CD4-positive, alpha-beta T cell treated with Interleukin-6 at 100 ng/mL for 8 hours (primary cell): ENCODE data around the gene IFNA7.
"Not testable (repeated sequence)": the region's sequence is repeated elsewhere in the genome, so short reads cannot be mapped to it uniquely, and the experiment has no call there.

Experiments used
- DNase-seq: peaks from one replicate; pipeline ENCODE4 v3.0.0-alpha.2; 2020; ENCODE audit warnings: mixed read lengths, low spot score

IFNA7 gene

DNA sequence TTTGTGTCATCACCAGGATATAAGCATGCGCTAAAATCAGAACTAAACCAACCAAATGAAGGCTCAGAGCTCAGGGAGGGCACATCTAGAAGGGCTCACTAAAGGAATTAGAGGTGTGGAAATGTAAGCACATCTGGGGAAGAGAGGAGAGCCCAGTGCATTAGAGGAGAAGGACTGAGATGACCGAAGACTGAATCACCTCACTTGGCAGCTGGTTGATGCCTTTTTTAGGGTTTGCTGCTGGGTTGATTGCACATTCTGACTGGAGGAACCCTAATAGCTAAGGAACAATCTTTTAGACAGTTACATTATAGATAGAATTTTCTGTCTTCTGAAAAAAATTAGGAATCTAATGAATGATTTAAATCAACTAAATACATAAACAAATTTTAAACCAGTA, 27.3 kb downstream of the IFNA7 start:
- no peak for DNase-seq

GRCh38 chr9:21172156-21172555, 29.8 kb downstream of the IFNA7 start:
- DNase-seq: no peak

- DNase-seq: no peak
Measured at GRCh38 chr9:21171351-21171750, 30.7 kb downstream of the IFNA7 start.

- DNase-seq: not testable (repeated sequence)
Measured at GRCh38 chr9:21166560-21166959, 35.4 kb downstream of the IFNA7 start, which contains the start of gene IFNA21. TSS of gene IFNA21 (minus strand) at chr9:21166660. CDS start at chr9:21166612, 48 bp downstream.

DNA sequence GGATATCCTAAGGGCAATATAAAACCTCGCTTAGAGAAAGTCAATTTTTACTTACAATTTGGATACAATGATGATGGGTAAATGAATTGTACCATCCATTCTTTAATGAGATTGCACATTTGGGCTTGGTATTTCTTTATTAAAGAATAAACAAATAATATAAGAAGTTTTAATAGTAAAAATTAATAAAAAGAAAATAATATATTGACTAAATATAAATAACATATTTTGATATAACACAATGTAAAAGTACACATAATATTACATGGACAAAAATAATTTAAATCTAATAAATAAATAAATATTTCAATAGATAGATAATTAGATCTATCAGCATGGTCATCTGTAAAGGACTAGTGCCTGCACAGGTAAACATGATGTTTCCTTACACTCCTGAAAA, 36.5 kb downstream of the IFNA7 start:
- no peak for DNase-seq

- DNase-seq: peak; percentile 37
Measured at GRCh38 chr9:21160178-21160577, 41.8 kb downstream of the IFNA7 start.

DNA sequence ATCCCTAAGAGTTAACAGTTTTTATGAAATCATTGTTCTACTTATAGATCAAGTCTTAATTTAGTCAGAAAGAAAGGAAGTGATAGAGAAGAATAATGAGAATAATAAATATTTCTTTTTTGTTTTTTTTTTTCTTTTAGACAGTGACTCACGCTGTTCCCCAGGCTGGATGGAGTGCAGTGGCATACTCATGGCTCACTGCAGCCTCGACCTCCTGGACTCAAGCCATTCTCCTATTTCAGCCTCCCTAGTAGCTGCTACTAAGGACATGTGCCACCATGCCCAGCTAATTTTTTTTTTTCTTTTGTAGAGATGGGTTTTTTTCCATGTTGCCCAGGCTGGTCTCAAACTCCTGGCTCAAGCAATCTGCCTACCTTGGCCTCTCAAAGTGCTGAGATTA, 46.5 kb downstream of the IFNA7 start:
- DNase-seq: no peak

GRCh38 chr9:21154018-21154608, 47.9 kb downstream of the IFNA7 start:
- peak; percentile 20 for DNase-seq

GRCh38 chr9:21153336-21154017, 48.5 kb downstream of the IFNA7 start:
- DNase-seq: no peak
